ENCODE results near the gene SPATA31E1.
A peak's percentile ranks its signal among the peaks of the same experiment; 100 is the strongest.
"Not testable (repeated sequence)": the region's sequence is repeated elsewhere in the genome, so short reads cannot be mapped to it uniquely, and the experiment has no call there.

Gene SPATA31E1

DNA sequence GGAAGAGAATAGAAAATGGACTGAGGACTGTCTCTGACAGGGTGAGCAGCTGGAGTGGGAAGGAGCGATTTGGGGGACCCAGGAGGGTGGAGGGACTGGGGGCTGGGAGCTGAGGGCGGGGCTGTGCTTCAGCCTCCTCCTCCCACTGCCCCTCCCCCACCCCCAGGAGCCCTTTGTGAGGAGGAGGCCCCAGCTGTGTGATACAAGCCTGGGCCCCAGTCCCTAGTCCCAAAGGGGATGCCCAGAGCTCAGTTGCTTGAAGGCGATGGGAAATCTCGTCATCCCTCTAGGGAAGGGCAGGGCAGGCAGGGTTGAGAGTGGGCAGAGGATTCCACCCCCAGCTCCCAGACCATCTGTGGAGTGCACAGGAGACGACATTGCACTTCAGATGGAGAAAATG lies at the start of gene SPATA31E1:
Gene SPATA31E1, plus strand, starts transcription at position 251 of the 400 bp plus-strand sequence. Its CDS starts 15 bp downstream, at position 266.
- no peak for DNase-seq

DNA sequence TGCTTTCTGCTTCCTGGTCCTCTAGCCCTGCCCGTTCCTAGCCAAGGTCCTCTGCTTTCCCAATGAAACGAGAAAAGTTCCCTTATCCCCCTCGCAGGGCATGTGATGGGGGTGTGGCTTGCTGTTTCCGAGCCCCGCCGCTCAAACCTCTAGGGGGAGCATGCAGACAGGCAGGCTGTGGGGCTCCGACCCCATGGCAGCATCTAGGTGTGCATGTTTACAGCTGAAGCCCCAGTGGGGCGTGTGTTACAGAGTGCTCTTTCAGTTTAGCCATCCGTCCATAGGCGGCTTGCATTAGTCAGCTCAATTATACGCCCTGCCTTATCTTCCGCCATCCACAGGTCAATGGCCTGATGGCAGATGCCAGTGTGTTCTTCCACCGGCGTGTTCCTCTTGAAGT lies 48.3 kb upstream of the SPATA31E1 start:
- DNase-seq, result no peak

DNA sequence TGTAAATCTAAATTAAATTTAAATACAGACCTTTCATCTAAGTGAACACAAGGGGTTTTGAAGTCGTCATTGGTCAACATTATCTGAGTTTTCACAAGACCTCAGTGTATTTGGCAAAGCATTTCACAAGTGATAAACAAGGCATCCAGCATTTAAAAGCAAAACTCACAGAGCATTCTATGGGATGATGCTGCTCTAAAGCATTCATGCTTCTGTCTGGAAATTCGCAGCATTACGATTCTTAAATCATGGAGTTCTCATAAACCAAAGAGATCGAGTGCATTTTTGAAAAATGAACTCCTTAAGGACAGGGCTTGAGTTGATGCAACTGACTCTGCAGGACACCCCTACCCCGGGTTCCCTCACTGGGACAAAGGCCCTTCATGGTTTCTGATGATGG lies 46.1 kb upstream of the SPATA31E1 start:
- DNase-seq, result no peak

DNA sequence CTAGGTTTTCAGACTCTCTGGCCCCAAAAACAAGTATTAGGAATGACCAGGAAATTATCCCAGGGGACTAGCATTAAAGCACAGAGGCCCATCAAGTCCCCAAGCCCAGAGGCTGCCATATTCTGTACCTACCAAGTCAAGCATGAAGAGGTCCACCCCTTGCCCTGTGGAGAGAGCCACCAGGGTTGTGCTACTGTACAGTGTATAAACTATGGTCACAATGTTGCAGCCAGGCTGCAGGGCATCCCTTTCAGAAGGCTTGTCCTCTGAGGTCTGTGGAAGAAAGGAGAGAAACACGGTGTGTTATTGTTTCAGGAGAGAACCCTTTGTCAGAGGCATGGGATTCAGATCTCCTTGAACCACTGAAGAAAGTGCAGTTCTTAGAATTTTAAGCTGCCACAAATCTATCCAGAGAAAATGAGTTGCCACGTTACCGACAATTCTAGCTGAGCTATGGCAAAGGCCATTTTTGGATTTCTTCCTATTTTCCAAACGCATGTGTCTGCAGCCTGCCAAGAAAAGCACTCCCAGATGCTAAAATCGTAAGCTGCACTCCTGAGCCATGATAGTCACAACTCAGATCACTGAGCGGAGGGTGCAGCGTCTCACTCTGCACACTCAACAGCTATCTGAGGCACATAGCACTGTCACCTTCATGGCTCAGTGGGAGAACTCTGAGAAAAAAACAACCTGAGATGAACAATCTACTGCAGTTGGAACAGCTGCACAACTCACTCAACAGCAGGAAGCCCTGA lies 45.5 kb upstream of the SPATA31E1 start:
- no peak for DNase-seq

DNA sequence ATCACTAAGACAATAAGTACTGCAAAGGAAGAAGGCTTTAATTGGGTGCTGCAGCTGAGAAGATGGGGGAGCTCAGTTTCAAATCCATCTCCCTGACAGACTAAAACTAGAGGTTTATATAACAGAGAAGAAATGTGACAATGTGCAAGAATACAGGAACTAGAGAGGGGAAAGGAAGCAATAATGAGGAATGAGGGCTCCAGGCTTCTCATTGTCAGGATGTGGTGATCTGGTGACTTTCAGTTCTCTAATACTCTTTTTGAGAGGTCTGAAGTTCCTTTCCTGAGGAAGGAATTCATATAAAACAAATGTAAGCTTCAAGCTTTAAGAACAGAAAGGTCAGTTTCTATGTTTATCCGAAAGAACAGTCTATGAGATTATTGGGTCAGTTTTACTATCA lies 42.5 kb upstream of the SPATA31E1 start:
- DNase-seq, result no peak

DNA sequence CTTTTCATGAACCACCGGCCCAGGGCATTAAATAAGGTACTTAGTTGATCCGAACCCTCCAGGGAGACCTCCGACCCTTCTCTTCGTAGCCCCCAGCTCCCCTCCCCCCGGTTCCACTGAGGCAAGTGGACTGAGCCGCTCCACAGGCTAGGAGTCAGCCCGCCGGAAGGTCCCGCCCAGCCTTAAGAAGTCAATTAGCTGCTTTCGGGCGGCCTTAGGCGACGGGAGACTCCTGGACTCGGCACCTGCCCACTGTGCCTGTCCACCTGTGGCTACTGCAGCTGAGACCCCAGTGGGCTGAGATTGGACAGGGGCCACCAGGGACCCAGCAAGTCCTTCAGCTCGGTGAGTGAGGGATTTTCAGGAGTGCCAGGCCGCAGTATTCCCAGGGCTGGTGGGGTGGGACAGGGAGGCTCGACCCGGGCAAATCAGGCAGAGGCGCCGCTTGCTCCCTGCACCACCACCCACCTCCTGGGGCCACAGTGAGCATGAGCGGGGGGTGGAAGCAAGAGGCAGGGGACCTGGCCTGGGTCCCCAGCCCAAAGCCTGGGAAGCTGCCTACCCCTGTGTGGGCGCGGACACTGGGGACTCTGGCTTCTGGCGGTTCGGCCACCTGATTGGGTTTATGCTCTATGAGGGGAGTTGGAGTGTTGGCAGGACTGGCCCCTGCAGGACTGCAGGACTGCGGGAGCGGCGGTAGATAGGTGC lies 39.6 kb upstream of the SPATA31E1 start:
- DNase-seq, result no peak

DNA sequence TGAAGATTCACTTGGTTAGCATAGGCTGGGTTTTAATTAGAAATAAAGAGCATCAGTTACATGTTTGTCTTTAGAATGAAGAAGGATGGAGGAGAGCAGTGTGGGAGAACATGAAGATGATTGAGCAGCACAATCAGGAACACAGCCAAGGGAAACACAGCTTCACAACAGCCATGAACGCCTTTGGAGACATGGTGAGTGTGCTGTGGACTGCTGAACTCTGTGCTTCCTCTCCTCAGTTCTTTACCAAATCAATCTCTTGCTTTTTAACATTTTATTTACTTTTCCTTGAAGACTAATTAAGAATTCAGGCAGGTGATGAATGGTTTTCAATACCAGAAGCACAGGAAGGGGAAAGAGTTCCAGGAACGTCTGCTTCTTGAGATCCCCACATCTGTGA lies 38.2 kb upstream of the SPATA31E1 start:
- DNase-seq, result no peak

DNA sequence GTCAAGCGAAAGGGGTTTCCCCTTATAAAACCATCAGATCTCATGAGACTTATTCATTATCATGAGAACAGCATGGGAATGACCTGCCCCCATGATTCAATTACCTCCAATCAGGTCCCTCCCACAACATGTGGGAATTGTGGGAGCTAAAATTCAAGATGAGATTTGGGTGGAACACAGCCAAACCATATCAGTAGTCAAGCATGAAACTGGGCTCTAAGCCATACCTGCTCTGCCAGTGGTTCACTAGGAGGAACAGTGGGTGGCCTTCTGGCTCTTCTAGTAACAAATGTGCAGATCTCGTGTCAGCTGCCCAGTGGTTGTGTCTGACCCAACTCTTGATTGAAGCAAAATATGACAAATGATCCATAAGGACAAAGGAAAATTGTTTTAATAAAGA lies 34.9 kb upstream of the SPATA31E1 start:
- DNase-seq, result not testable (repeated sequence)

DNA sequence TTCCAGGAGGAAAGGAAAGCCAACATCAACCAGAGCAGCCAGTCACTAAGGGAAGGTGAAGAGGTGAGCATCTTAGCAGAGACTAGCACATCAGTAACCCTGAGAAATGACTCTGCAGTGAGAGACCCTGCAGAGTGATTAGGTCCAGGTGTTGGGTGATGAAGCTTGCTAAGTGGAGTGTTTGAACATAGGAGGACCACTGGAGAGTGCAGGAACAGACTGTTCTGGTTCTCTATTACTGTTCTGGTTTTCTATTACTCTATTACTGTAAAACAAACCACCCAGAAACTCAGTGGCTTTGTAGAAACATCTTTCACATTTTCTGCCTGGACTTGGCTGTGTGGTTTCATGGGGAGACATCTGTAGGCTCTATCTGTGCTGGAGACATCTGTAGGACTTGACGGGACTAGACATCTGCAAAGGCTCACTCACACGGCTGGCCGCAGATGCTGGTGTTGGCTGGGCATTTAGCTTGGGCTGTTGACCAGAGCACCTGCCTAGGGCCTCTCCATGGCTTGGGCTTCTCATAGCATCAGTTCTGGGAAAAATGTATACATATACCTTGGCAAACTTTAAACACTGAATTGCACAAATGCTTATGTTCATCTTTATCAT lies 33.4 kb upstream of the SPATA31E1 start:
- no peak for DNase-seq

DNA sequence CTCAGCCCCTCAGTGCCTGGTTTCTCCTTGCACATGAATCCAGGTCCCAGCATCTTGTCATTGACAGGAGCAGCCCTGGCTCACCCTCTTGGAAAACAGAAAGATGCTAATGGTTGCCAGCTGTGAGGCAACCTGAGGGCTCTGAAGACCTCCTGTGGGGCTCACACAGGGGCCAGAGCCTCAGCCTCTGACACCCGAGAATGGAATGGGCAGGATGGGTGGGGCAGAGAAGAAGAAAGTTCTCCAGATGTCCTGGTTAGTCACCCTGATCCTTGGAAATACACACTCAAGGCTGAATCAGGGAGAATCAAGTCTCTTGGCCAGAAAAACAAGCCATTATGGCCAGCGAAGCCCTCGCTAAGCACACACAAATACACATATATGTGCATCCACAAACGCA lies 32.3 kb upstream of the SPATA31E1 start:
- peak; percentile 91 for DNase-seq

DNA sequence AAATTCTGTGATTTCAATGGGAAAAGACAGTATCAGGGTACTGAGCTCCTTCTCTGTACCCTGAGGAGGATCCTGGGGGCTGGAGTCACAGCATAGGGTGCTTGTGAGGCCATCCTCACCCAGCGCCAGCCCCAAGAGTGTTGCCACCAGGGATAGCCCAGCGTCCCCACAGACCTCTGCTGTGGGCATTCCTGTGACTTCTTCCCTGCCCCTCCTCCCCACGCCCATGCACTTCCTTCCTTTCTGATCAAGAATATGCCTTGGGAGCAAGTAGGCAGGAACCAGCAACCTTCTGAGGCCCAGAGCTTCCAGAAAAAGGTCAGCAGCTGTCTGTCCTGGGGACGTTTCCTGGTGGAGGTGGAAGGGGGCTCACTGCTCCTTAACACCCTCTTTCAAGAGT lies 31.5 kb upstream of the SPATA31E1 start:
- not testable (repeated sequence) for DNase-seq

DNA sequence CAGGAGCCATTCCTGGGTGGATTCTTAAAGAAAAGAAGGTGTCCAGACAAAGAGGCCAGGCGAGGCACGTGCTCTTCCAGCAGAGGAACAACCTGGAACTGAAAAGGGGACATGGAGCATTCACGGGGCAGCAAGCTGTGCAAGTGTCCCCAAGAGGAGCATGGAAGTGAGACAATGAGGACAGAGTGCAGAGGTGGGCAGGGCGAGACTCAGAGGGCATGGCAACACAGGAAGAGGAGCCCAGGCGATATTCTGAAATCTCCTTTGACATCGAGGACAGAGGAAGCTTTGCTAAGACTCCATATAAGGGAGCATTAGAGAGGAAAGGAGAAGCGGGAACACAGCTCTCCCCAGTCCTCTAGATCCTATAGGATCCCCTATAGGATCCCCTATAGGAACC lies 29.4 kb upstream of the SPATA31E1 start:
- no peak for DNase-seq

DNA sequence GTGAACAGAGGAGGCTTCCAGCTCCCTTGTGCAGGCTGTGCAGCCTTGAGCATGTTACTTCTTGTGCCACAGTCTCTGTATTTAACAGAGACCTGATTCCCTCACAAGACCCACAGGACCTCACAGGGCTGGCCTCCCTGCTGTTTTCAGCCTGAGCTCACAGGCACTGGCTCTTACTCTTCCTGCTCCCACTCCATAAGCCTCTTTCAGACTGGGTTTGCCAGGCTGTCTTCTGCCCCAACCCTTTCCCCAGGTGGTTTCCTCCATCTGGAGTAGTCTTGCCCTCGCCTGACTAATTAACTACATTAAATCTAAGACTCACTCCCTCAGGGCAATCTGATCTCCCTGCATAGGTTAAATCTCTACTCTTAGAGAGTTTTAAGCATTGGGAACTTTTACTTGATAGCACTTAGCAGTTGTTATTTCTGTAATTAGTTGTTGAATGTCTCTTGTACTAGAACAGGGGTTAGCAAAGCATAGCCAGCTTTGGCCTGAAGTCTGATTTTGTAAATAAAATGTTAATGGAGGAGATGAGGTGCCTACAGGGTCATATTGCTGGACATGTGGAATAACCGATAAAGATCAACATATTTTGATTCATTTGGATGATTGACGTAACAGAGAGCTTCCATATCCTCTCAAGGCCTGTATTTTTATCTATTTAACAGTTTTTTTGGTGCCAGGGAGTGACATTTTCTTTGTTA lies 28.6 kb upstream of the SPATA31E1 start:
- DNase-seq, result no peak

DNA sequence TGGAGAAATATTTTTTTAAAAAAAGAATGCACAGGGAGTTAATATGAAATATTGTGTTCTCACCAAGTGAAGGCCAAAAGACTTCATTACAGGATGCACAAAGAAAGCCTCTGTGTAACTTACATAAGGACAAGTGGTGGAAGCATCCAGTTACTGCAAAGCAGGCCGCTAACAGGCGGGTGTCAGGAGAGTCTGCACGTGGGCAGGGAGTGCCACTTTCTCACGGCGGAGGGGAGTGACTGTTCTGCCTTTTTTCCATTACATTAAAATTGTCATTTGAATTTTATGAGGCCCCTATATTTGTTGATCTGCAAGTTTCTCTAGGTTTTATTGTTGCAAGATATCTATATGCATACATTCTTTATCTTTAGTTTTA lies 28.1 kb upstream of the SPATA31E1 start:
- no peak for DNase-seq

DNA sequence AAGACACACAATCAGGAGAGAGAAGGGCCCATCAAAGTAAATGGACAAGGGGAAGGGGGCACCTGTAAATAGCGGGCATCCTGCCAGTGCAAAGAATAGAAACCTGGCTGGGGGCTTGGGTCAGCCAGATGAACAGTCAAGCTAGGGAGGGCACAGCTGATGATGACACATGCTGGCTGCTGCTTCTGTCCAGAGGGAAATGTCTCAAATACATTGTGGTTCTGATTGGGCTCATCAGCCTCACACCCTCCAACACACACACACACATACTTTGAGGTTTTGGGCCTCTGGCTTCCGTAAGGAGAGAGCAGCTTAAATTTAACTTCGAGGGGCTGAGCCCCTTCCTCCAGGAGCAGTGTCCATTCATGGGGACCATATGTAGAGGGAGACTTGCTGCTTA lies 27.6 kb upstream of the SPATA31E1 start:
- no peak for DNase-seq

DNA sequence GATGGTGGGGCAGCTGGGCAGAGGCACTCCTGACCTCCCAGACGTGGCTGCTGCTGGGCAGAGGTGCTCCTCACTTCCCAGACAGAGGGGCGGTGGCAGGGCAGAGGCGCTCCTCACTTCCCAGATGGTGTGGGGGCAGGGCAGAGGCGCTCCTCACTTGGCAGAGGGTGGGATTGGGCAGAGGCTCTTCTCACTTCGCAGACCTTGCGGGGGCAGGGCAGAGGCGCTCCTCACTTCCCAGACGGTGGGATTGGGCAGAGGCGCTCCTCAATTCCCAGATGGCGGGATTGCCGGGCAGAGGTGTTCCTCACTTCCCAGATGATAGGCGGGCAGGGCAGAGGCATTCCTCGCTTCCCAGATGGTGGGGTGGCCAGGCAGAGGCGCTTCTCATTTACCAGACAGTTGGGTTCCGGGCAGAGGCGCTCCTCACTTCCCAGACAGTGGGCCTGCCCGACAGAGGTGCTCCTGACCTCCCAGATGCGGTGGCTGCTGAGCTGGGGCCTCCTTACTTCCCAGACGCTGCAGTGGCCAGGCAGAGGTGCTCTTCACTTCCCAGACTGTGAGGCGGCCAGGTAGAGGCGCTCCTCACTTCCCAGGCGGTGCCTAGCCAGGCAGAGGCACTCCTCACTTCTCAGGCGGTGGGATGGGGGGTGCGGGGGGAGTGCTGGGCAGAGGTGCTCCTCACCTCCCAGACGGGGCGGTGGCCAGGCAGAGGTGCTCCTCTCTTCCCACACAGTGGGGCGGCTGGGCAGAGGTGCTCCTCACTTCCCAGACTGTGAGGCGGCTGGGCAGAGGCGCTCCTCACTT lies 25.3 kb upstream of the SPATA31E1 start:
- no peak for DNase-seq

DNA sequence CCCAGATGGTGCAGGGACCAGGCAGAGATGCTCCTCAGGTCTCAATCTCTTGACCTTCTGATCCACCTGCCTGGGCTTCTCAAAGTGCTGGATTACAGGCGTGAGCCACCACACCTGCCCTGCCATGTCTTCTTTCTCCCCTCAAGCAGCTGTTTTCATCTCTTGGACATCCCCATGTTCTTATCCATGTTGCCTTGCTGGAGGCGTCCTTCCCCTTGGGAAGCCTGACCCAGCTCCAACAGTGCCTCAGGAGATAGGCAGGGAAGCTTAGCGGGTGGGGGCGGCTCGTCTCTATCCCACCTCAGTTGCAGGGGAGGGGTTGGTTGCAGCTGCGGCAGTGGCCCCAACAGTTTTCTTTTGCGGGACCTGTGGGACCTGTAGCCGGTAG lies 24.7 kb upstream of the SPATA31E1 start:
- no peak for DNase-seq

DNA sequence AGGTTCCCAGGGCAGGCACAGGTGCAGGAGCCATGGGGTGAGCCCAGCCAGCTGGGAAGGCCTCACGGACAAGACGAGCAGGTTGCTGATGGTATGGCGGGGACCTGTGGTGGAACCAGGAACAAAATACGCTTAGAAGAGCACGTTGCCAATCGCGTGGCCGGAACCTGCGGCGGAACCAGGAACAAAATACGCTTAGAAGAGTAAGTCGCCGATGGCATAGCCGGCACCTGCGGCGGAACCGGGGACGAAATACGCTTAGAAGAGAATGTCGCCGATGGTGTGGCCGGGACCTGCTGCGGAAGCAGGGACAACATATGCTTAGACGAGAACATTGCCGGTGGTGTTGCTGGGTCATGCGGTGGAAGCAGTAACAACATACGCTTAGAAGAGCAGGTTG lies 23.5 kb upstream of the SPATA31E1 start:
- DNase-seq, result no peak

DNA sequence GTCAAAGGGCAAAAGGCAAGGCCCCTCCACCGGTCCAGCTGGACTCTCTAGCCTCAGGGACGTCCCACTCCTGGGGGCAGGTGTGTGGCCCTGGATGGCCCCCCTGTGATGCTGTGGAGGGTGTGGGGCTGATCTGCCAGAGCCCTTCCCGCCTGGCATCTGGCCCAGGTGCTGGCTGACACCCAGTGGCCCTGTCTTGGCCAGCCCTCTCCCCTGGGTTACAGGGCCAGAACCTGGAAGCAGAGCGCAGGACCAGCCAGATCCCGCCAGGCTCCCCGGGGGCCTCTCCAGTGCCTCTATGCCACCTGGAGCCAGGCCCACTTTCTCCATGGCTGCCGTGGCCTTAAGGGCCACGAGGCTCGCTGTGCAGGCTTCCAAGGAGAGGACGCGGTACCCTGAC lies 22.9 kb upstream of the SPATA31E1 start:
- no peak for DNase-seq

DNA sequence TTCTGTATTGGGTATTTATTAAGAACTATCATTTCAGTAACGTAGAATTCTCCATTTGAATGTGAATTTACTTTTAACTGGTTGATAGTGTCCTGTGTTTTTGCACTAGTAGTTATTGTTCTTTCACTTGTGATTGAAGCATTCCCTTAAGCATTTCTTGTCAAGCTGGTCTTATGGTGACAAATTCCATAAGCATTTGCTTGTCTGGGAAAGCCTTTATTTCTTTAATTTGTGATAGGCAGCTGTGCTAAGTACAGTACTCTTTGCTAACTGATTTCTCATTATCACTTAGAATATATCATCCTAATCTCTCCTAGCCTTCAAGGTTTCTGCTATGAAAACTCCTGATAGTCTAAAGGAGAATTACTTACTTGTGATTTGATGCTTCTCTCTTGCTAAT lies 21.3 kb upstream of the SPATA31E1 start:
- DNase-seq, result no peak

DNA sequence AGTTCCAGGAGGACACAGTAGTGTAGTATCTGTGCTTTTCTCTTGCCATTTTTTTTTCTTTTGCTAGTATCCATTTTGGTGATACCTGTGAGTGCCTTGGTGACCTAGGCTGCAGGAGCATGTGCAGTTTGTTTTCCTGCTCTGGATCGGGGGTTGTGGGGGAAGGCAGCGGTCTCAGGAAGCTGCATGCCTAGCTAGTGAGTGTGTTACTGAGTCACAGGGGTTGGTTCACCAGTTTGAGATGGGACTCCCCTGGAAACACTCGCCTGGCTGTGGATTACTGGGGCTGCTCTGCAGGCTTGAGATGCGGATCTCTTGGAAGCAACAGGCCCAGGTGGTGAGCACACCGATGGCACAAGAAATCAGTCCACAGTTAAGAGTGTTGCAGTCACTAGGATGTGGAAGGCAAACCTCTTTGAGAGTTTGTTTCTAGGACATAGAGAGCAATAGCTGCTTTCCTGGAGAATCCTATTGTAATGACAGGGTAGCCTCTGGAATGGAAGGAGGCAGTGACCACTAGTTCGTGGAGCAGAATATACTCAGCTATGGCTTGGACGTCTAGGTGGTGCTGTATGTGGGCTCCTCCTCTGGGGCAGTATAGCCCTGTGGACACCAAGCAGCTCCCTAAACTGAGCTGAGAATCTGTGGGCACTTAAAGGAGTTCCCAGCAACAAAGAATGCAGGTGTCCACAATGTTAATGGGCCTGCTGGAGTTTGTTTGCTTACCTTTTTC lies 20.0 kb upstream of the SPATA31E1 start:
- peak; percentile 89 for DNase-seq

DNA sequence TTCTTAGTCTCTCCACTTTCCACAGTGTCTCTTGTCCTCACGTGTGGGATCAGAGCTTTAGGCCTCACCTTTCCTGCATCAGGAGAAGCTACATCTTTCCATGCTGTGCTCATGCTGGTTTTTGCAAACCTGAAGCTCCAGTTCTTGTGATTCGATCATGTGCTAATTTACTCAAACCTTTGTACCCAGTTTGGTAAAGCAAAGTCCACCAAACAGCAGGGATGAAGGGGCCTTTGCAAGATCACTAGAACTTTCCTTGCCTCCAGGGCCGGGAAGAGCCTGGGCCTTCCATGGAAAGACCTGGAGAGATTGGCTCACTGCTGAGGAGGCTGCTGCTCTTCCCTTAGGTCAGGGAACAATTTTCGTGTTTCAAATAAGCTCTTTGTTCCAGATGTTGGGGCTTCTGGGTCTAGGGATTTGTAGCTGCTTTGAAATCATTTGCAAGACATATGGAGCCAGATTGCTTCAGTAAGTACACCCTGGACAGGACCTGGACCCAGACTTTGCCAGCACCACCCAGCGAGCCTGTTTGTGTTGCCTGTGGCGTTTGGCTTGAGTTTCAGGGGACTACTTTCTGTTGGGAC lies 18.7 kb upstream of the SPATA31E1 start:
- DNase-seq, result no peak

Data from HCEC 1CT (cell line).